ENCODE results near the gene PLK3. TPM values are rescaled to one million over a fixed set of nuclear protein-coding genes. Genes with fewer than 3 reads are reported as not detected.

The PLK3 gene
- total and polyA plus RNA-seq, 2 experiments from 2014 or later: 28.5 to 29.8 TPM

GRCh38 chr1:44775078-44775929 lies 24.9 kb upstream of the PLK3 start, which contains the start of gene RPS8:
Gene RPS8 (plus strand): TSS chr1:44775540. CDS start chr1:44775597, 57 bp downstream.
- H3K9ac ChIP-seq: peak within 1 kb of the TSS; percentile 95
- no peaks in the 10 kb centered on the region for H3K9me3 ChIP-seq (ENCODE audit: low read depth)
- H2AFZ ChIP-seq: peak within 1 kb of the TSS; percentile 49
- in situ Hi-C loops (cut with MboI): no loop called here
- WGBS, 2 experiments (ENCODE audit: low coverage in 1 of 2, low lambda C conversion rate in 2 of 2, missing lambda C conversion rate in 2 of 2): 1% methylated on average over 63 of the region's 65 CpGs
- H3K9me2 ChIP-seq (ENCODE audit: insufficient read depth): no peaks in the 10 kb centered on the region
- TF ChIP-seq EZH2 (IDR thresholded peaks at IDR 0.05; ENCODE audit: insufficient read depth, poor library complexity, severe bottlenecking): no peak
- TF ChIP-seq EZH2phosphoT487 (IDR thresholded peaks at IDR 0.05; ENCODE audit: insufficient read depth, low read depth): no peak
- H3K36me3 ChIP-seq (ENCODE audit: low read depth): peaks cover 37% of the 10 kb centered on the region
- H3K4me2 ChIP-seq (ENCODE audit: unreplicated experiment): peak within 1 kb of the TSS; percentile 92
- H3F3A ChIP-seq (ENCODE audit: insufficient read depth): peaks cover 41% of the 10 kb centered on the region; the same call in 1 of the 2 replicates
- H3K79me2 ChIP-seq (ENCODE audit: insufficient read depth): peaks cover 55% of the 10 kb centered on the region
- peak; percentile 98 for DNase-seq
- peaks cover 20% of the 10 kb centered on the region for H3K4me1 ChIP-seq (ENCODE audit: insufficient read depth)
- H4K20me1 ChIP-seq (ENCODE audit: insufficient read depth): peaks cover 9% of the 10 kb centered on the region; the same call in 1 of the 2 replicates
- peak within 1 kb of the TSS; percentile 80 for H3K4me3 ChIP-seq
- no peaks in the 10 kb centered on the region for H3K27me3 ChIP-seq (replicated peaks; ENCODE audit: insufficient read depth)
- H3K27ac ChIP-seq: peak within 1 kb of the TSS; percentile 90

GRCh38 chr1:44775930-44776729 lies 24.0 kb upstream of the PLK3 start:
- Histone ChIP-seq H3K27ac (peak overlapping the region; percentile 90), H3K9ac (peak overlapping the region; percentile 95), H3K36me3 (ENCODE audit: low read depth) (peaks cover 41% of the 10 kb centered on the region), H3K79me2 (ENCODE audit: insufficient read depth) (peaks cover 55% of the 10 kb centered on the region), H3K4me1 (ENCODE audit: insufficient read depth) (peaks cover 20% of the 10 kb centered on the region), H3K4me2 (ENCODE audit: unreplicated experiment) (peak overlapping the region; percentile 87), H3F3A (ENCODE audit: insufficient read depth) (peaks cover 49% of the 10 kb centered on the region), H3K27me3 (replicated peaks; ENCODE audit: insufficient read depth) (no peaks in the 10 kb centered on the region), H2AFZ (no peak overlapping the region), H3K4me3 (peak overlapping the region; percentile 80), H3K9me2 (ENCODE audit: insufficient read depth) (no peaks in the 10 kb centered on the region), H4K20me1 (ENCODE audit: insufficient read depth) (peaks cover 9% of the 10 kb centered on the region; the same call in 1 of the 2 replicates), H3K9me3 (ENCODE audit: low read depth) (no peaks in the 10 kb centered on the region)
- TF ChIP-seq EZH2 (IDR thresholded peaks at IDR 0.05; ENCODE audit: insufficient read depth, poor library complexity, severe bottlenecking): no peak
- peak; percentile 49 for DNase-seq
- in situ Hi-C loops (cut with MboI): no loop called here
- WGBS, 2 experiments (ENCODE audit: low coverage in 1 of 2, low lambda C conversion rate in 2 of 2, missing lambda C conversion rate in 2 of 2): 7 to 14% methylated on average over 33 to 36 of the region's 36 CpGs

- H3F3A ChIP-seq (ENCODE audit: insufficient read depth): peaks cover 55% of the 10 kb centered on the region
- WGBS, 2 experiments (ENCODE audit: low coverage in 1 of 2, low lambda C conversion rate in 2 of 2, missing lambda C conversion rate in 2 of 2): 63 to 68% methylated on average over 11 to 12 of the region's 12 CpGs
- H3K9me2 ChIP-seq (ENCODE audit: insufficient read depth): no peaks in the 10 kb centered on the region
- peaks cover 20% of the 10 kb centered on the region for H3K4me1 ChIP-seq (ENCODE audit: insufficient read depth)
- H3K4me2 ChIP-seq (ENCODE audit: unreplicated experiment): peak overlapping the region; percentile 87
- peaks cover 9% of the 10 kb centered on the region; the same call in 1 of the 2 replicates for H4K20me1 ChIP-seq (ENCODE audit: insufficient read depth)
- H3K36me3 ChIP-seq (ENCODE audit: low read depth): peaks cover 45% of the 10 kb centered on the region
- peaks cover 55% of the 10 kb centered on the region for H3K79me2 ChIP-seq (ENCODE audit: insufficient read depth)
- DNase-seq: no peak
- no peak overlapping the region for H2AFZ ChIP-seq
- in situ Hi-C loops (cut with MboI): no loop called here
- peak overlapping the region; percentile 80 for H3K4me3 ChIP-seq
- H3K27me3 ChIP-seq (replicated peaks; ENCODE audit: insufficient read depth): no peaks in the 10 kb centered on the region
- H3K27ac ChIP-seq: peak overlapping the region; percentile 90
- peak overlapping the region; percentile 95 for H3K9ac ChIP-seq
- H3K9me3 ChIP-seq (ENCODE audit: low read depth): no peaks in the 10 kb centered on the region
- TF ChIP-seq EZH2 (IDR thresholded peaks at IDR 0.05; ENCODE audit: insufficient read depth, poor library complexity, severe bottlenecking): no peak
- TF ChIP-seq EZH2phosphoT487 (IDR thresholded peaks at IDR 0.05; ENCODE audit: insufficient read depth, low read depth): no peak
Observed at GRCh38 chr1:44776730-44777068, 23.5 kb upstream of the PLK3 start.

- 82 to 85% methylated on average over 14 of the region's 14 CpGs for WGBS, 2 experiments (ENCODE audit: low coverage in 1 of 2, low lambda C conversion rate in 2 of 2, missing lambda C conversion rate in 2 of 2)
- Histone ChIP-seq H3K9me3 (ENCODE audit: low read depth) (no peaks in the 10 kb centered on the region), H3K4me1 (ENCODE audit: insufficient read depth) (peaks cover 20% of the 10 kb centered on the region), H3F3A (ENCODE audit: insufficient read depth) (peaks cover 61% of the 10 kb centered on the region), H3K9me2 (ENCODE audit: insufficient read depth) (no peaks in the 10 kb centered on the region), H2AFZ (no peak overlapping the region), H3K79me2 (ENCODE audit: insufficient read depth) (peaks cover 55% of the 10 kb centered on the region), H4K20me1 (ENCODE audit: insufficient read depth) (peaks cover 9% of the 10 kb centered on the region; the same call in 1 of the 2 replicates), H3K4me3 (peak overlapping the region; percentile 80), H3K9ac (peak overlapping the region; percentile 95), H3K27ac (no peak overlapping the region), H3K27me3 (replicated peaks; ENCODE audit: insufficient read depth) (no peaks in the 10 kb centered on the region), H3K4me2 (ENCODE audit: unreplicated experiment) (peak overlapping the region; percentile 23), H3K36me3 (ENCODE audit: low read depth) (peaks cover 45% of the 10 kb centered on the region)
- in situ Hi-C loops (cut with MboI): no loop called here
- TF ChIP-seq EZH2phosphoT487 (IDR thresholded peaks at IDR 0.05; ENCODE audit: insufficient read depth, low read depth): no peak
- TF ChIP-seq EZH2 (IDR thresholded peaks at IDR 0.05; ENCODE audit: insufficient read depth, poor library complexity, severe bottlenecking): no peak
- DNase-seq: no peak
Observed at GRCh38 chr1:44777547-44777946, 22.6 kb upstream of the PLK3 start.
